HPDE6-E6E7 (cell line): ENCODE results near the gene CSH1.
"Not testable (repeated sequence)": the region's sequence is repeated elsewhere in the genome, so short reads cannot be mapped to it uniquely, and the experiment has no call there.

Experiments
- DNase-seq: peaks from one replicate; pipeline ENCODE4 v3.0.0; 2011; ENCODE audit warnings: missing footprints; ENCODE audit errors: extremely low spot score

Gene CSH1

DNA sequence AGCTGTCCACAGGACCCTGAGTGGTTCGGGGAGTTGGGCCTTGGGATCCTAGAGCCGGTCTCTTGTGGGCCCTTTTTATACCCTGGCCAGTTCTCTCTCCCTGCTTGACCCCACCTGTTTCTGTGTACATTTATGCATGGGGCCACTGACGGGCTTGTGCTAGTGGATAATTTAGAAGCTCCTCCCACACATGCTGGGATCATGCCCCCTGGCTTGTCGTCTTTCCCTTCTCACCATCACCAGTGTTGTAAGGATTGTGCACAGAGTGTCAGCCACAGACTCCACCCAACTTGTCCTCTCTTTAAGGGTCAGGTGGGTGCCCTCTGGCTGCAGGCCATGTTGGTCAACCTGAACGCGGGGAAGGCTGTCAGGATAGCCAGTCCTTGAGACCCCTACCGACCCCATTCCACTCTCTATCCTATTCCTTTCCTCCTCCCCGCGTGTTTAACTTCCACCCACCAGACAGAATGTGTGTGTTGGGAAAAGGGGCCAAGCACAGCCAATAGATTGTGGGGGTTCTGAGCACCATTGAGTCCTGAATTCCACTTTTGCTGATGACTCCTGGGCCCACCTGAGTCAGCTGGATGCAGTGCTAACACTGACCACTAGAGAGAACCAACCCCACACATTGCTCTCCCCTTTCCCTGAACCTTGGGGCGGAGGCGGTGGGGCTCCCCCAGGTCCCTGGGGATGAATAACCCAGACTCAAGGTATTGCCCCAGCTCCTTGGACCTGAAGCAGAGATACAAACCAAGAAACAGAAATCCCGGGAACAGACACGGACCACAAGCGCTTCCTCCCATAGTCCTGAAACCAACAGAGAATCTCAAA lies at the start of gene CSH1:
Gene CSH1, minus strand, starts transcription at position 51 of the 831 bp plus-strand sequence. CDS start 63 bp downstream, outside the sequence.
- not testable (repeated sequence) for DNase-seq

DNA sequence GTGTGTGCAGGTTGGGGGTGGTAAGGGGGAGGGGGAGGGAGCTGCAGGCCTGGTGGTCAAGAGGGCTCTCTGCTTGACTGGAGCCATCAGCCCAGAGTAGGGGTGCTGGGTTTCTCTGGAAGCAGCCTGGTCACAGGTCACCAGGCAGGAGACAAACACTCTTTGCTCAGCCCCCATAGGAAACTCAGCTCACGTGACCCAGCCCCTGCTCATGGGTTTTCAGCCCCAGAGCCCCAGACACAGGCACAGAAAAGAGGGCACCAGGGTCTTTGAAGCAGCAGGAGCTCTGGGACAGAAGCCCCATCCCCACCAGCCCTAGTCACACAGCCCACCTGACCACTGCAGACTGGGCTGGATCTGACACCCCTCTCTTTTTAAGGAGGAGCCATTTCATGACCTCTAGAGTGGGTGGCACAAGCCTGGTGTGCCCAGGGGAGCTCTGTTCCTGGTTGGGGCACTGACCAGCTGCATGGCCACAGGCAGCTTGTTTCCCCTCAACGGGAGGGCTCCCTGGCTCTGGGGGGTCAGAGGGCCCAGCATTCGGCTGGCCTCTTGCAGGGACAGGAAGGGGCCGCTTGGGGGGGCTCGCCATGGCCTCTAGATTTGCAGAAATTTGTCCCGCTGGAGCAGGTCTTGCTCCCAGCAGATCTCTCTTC lies 49.5 kb upstream of the CSH1 start:
- no peak for DNase-seq

DNA sequence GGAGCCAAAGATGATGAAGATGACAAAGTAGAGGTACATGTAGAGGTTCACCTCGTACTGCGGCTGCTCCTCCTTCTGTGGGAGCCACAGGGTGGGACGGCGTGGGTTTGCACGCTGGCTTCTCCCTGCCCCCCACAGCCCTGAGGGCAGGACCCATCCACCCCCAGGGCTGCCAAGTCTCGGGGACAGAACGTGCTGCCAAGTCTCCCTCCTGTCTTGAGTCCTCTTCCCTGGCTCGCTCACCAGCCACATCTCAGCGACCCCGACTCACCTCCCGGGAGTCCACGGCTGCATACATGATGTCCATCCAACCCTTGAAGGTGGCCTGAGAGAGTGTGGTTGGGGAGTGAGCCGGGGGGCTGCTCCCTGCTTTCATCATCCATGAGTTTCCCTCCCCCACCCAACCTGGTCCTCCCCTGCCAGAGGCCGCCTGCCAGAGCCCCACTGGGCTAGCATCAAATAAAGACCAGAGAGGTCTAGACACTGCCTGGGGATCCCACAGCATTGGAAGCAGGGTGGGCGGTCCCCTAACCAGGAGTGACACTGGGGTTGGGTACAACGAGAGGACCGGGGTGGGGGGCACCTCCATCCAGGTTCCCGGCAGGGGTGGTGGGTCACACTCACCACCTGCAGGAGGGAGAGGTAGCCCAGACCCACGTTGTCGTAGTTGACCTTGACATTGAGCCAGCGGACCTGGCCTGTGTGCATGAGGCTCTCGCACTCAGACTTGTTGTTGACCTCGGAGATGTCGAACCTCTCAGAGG lies 48.5 kb upstream of the CSH1 start:
- DNase-seq, result no peak

DNA sequence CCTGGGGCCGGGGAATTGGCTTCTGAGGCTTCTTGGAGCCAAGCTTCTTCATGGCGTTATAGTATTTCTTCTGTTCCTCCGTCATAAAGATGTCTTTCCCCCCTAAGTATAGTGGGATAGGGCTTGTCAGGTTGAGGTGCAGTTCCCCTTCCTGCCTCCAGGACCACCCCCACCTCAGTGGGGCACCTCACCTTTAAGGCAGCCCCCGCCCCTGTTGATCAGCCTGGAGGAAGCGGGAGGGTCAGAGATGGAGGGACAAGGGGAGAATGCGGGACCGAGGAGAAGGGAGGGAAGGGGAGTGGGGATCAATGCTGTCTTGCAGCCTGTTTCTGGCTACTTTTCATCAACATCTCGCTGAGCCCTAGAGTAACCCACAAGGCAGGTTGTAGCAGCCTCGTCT lies 47.4 kb upstream of the CSH1 start:
- no peak for DNase-seq

DNA sequence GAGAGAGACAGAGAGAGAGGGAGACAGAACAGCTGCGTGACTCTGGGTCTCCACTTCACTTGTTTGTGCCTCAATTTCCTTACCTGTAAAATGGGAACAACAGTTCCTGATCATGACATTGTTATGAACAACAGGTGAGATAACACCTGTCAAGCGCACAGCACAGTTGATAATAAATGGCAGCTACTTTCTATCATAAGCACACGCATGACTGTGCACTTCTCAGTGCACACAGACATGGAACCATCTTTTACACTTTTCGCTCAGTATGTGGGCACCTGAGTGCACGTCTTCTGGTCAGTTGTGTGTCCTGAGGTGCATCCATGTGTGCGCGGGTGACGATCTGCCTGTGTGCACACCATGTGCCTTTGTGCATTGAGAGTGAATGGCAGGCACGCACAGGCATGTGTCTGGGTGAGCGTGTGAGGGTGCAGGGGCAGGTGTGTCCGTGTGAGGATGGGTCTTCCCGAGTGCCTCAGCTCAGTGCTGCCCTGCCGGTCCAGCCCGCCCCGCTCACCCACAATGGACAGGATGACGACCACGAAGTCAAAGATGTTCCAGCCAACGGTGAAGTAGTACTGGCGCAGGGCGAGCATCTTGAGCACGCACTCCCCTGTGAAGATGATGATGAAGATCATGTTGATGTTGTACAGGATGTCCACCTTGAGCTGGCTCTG lies 46.1 kb upstream of the CSH1 start:
- DNase-seq, result no peak

DNA sequence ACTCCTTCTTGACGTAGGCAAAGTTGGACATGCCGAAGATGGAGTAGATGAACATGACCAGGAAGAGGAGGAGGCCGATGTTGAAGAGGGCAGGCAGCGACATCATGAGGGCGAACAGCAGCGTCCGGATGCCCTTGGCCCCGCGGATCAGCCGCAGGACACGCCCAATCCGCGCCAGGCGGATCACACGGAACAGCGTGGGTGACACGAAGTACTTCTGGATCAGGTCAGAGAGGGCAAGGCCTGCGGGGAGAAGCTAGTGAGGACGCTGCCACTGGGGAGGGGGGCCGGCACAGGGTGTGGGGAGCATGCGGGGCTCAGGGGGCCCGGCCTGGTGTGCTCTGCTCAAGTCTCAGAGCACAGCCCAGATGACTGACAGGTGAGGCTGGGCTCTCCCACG lies 45.4 kb upstream of the CSH1 start:
- no peak for DNase-seq

DNA sequence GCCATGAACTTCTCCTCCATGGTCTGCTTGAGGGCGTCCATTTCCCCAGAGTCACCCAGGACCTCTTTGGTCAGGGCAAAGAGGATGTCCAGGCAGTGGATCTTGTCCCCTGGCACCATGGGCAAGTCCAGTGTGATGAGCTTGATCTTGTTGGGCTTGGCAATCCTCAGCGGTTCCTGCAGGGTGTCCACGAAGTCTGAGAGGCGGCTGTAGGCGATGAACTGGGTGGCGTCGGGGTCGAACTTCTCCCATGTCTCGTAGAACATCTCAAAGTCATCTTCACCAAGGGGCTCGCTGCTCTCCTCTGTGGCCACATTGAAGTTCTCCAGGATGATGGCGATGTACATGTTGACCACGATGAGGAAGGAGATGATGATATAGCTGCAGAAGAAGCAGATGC lies 44.8 kb upstream of the CSH1 start:
- DNase-seq, result no peak

DNA sequence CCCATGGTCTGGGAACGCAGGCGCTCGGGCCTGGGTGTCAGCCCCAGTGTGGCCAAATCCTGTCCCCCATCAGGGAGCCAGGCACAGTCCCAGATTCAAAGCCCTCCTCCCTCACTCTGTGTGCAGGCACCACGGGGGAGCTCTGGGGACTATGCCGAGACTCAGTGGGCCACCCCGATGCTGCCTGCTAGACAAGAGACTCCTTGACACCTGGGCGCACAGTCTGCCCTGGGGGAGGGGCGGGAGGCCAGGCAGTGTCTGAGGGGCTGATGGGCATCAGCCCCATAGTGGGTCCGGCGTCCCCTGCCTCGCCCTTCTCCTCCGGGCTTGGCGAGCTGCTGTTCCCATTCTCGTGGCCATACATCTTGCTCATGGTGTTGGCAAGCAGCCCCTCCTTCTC lies 44.2 kb upstream of the CSH1 start:
- no peak for DNase-seq

DNA sequence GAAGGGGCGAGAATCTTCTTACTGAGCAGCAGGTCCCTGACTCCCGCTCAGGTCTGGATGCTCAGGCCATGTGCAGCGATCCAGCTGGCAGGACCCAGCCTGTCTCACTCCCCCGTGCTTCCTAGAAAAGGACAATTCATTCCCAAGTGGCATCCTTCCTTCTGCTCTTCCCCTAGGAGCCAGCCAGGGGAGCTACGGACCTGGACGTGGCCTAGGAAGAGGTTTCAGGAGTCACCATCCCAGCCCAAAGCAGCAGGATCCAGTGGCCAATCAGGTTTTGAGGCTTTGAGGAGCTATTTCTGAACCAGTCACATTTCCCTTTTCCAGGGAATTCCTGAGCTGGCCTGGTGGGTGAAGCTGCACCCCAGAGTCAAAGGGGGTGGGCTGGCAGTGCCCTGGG lies 43.5 kb upstream of the CSH1 start:
- DNase-seq, result no peak

DNA sequence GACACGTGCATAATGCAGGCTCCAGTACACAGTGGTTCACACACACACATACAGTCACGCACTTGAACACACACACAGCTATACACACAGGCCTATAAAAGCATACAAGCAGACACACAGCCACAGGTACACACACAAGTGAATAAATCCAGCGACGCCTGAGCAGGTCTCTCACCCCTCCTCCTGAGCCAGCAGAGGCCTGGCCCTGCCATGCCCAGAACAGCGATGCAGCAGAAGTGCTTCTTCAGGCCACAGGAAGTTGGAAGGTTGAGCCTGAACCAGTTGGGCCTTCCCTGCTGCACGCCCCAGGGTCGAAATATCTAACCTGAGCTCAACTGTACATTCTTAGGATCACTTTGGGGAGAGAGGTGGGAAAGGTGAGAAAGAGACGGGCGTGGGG lies 43.0 kb upstream of the CSH1 start:
- no peak for DNase-seq

DNA sequence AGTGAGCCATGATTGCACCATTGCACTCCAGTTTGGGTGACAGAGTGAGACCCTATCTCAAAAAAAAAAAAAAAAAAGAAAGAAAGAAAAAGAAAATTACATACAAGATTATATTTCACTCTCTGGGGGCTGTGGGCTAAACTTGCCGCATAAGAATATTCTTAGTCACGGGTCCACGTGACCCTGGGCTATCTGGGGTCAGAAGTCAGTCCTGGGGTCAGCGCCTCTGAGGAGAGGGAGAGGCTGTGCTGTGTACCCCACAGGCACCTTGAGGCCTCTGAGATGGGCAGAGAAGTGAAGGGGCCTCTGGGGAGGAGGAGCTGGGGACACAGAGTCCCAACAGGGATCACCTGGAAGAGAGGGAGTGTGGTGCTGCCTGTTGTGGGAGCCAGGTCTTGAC lies 41.5 kb upstream of the CSH1 start:
- no peak for DNase-seq

DNA sequence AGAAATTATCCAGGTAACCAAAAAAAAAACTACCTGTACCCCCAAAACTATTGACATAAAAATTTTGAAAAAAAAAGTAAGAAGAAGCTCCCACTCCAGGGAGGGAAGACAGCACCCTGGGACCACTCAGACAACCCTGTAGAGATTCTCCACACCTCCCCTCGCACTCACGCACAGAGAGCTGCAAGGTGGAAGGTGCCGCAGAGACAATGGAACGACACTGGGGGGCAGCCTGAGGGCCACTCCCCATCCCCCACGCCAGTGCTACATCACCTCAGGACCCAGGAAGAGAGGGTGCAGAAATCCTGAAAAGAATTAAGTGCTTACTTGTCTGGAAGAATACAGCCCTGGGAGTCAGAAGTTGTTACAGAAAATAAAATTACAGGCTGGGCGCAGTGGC lies 40.9 kb upstream of the CSH1 start:
- DNase-seq, result no peak

DNA sequence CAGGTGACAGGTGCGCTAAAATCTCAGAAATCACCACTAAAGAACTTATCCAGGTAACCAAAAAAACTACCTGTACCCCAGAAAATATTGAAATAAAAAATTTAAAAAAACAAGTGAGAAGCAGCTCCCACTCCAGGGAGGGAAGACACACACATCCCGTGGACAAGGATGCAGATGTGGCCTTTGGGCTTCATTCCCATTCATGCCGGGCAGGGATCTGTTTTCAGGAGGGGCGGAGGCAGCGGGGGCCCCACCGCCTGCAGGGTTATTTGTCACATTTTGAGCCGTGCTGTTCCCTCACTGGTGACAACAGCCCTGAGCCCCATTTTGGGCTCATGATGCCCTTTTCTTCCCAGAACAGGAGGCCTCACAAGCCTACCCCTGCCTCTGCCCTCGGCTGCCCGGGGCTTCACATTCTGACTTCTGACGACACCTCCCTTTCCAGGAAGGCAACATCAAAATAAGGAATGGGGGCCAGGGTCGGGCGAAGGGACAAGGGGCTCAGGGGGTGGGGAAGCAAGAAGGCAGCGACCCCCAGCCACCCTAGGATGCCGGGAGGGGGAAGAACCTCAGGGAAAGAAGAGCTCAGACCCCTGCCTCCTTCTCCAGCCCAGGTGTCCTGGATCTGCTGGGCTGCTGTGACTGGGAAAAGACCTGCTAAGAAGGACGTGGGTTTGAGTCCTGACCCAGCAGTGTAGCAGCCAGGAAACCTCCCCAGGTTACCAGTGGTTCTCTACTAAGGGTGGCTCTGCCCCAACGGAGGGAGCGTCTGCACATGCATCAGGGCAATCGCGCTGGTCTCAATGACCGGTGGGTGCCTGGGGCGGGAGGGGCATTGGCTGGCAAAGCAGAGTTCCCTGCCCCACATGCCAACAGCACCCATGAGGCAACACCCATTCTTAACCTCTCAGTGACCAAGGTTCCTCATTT lies 38.1 kb upstream of the CSH1 start:
- DNase-seq, result no peak

DNA sequence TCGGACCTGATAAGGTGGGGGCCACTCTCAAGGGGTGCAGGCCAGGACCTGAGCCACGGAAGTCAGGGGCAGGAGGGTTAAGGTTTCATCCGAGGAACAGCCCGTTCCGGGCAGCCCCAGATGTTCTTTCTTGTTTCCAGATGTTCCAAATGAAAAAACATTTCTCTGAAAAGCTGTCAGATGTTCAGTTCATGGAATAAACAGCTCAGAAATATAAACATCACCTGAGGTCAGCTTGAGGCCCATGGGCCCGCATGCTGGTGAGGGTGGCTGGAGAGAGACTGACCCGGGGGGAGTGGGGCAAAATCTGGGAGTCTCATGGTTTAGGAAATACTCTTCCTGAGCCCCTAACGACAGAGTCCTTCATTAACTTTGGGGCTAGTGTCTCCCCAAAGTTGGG lies 37.2 kb upstream of the CSH1 start:
- no peak for DNase-seq

DNA sequence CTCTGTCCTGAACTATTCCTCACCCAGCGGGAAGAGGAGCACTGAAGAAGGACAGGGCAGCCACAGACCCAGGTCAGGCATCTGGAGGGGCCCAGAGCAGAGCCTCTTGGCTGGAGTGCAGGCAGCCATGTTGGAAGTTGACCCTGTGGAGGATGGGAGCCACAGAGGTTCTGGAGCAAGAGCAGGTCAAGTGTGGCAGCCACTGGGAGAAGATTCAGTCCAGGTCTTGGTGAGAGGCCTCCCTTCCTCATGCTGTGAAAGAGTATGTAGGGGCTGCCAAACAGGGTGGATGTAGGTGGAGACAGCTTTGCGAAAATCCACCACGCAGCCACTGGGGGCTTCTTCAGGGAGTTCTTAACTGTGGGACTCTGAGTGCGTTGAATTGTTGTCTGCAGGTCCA lies 36.3 kb upstream of the CSH1 start:
- DNase-seq, result no peak

DNA sequence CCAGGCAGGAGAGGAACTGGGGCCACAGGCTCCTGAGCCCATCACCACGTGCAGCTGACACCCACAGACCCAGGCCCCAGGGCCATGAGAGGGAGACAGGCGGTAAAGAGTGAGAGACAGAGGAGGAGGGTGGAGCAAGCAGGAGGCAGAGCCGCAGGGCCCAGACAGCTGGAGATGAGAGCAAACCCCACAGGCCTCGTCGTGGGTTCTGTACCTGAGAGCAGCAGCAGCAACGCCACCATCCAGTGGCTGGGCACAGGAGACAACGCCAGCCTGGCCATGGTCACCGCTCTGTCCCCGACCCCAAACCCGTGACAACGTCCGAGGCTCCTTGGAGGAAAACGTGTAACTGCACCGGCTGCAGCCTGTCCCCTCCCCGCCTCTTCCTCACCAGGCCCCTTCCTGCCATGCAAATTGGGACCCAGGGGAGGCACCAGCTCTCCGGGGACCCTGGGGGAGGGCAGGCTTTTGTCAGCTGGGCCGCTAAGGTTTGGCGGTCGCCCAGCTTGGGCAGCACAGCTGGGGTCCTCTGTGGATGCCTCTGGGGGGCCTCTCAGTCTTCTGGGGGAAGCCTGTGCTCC lies 35.7 kb upstream of the CSH1 start, which contains the start of gene CD79B:
Gene CD79B, minus strand, starts transcription at position 351 of the 581 bp plus-strand sequence. Its CDS starts 70 bp downstream, at position 281.
- DNase-seq, result no peak

DNA sequence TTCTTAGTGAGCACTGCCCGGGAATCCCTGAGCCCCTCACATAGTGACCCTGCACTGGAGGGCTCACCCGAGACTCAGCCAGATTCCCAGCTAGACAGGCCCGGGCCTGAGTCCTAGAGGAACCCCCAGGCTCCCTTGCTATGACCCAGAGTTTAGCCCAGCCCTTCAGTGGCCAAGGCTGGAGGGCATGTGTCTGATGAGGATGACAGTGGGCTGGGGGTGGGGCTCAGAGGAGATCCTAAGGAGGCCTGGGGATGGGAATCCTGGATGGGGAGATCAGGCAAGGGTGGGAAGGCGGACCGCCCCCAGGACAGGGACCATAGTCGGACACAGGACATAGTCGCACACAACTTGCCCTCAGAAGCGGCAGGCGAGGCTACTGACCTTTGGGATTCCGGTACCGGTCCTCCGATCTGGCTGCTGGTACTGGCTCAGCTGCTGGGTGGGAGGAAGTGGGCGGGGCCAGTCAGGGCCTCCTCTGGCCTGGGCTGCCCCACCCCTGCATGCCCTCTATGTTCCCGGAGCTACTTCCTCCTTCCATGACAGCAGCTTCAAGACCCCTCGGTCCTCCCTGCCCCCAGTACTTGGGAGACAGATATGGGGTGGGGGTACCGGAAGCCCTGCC lies 34.7 kb upstream of the CSH1 start:
- DNase-seq, result no peak

DNA sequence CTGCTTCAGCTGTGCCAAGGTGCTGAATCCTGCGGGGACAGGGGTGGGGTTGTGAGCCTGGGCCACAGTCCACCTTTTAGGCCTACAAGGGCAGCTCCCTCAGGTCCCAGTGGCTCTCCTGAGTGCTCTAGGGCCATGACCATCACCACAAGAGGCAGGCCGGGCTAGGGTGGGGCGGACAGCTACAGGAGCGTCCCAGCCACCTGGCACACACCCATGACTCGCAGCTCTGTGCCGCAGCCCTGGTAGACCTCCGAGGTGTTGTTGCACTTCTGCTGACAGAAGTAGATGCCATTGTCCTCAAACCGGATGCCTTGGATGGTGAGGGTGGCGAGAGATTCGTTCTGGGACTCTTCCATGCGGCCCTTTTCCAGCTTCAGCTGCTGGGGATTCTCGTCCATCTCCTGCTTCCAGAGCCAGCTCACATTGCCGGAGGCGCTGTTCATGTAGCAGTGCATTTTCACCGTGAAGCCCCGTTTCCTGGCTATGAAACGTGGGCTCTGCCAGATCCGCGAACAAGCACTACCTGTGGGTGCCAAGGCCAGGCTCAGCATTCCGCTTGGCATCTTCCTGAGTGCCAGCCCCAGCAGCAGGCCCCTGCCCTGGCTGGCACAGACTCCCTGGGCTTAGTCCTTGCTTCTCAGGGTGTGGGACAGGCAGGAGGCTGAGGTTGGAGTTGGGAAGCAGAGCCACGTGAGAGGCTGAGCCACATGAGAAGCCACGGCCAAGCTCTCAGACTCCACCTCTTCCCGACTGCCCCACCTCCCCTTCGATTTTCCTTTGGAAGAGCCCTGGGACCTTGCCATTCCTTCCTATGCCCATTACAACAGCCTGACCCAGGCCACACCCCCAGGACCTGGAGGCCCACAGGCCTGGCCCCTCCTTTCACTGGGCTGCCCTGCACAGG lies 33.7 kb upstream of the CSH1 start:
- DNase-seq, result no peak
